HFF-Myc (cell line): ENCODE results near the gene RNASE2.
A peak's percentile ranks its signal among the peaks of the same experiment; 100 is the strongest.
"Not testable (repeated sequence)": the region's sequence is repeated elsewhere in the genome, so short reads cannot be mapped to it uniquely, and the experiment has no call there.

Experiments
- DNase-seq: peaks from one replicate; pipeline ENCODE4 v3.0.0-alpha.2; 2011; ENCODE audit warnings: low read depth; ENCODE audit errors: extremely low read depth
- H3K4me3 ChIP-seq: replicated peaks from 2 replicates; pipeline ENCODE4 v1.5.1; 2011; ENCODE audit warnings: low read depth, mild to moderate bottlenecking, control low read depth, low read length
- TF ChIP-seq, protein P1 (sequence below): IDR thresholded peaks from 2 replicates; pipeline ENCODE4 v1.5.1; 2012; ENCODE audit warnings: mild to moderate bottlenecking, low read depth, low read length, control low read depth; ENCODE audit errors: missing control alignments

Gene RNASE2

GRCh38 chr14:20954736-20955537, at the start of gene RNASE2:
RNASE2 (plus strand) TSS chr14:20955487; CDS start chr14:20955772, 285 bp downstream.
- H3K4me3 ChIP-seq, DNase-seq: not testable (repeated sequence)

GRCh38 chr14:20905676-20906075, 49.6 kb upstream of the RNASE2 start:
- DNase-seq: no peak
- TF ChIP-seq, protein P1, sequence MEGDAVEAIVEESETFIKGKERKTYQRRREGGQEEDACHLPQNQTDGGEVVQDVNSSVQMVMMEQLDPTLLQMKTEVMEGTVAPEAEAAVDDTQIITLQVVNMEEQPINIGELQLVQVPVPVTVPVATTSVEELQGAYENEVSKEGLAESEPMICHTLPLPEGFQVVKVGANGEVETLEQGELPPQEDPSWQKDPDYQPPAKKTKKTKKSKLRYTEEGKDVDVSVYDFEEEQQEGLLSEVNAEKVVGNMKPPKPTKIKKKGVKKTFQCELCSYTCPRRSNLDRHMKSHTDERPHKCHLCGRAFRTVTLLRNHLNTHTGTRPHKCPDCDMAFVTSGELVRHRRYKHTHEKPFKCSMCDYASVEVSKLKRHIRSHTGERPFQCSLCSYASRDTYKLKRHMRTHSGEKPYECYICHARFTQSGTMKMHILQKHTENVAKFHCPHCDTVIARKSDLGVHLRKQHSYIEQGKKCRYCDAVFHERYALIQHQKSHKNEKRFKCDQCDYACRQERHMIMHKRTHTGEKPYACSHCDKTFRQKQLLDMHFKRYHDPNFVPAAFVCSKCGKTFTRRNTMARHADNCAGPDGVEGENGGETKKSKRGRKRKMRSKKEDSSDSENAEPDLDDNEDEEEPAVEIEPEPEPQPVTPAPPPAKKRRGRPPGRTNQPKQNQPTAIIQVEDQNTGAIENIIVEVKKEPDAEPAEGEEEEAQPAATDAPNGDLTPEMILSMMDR: no peak
- H3K4me3 ChIP-seq: no peak overlapping the region

DNA sequence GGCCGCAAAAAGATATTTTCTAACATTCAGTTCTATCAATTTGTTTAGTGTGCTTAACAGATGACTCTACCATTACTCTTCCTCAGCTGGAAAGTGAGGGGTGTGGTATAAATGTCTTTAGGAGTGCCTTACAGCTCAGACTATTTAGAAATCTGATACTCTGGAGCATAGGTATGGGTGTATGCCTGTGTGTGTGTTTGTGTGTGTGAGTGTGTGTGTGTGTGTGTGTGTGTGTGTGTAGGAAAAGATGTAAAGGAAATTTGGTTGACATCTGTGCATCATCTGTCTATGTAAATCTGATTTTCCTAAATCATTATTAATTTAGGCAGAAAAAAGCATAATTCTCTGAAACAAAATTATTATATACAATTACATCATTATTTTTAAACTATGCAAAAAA, 48.1 kb upstream of the RNASE2 start:
- TF ChIP-seq, protein P1: no peak
- no peak for DNase-seq
- no peak overlapping the region for H3K4me3 ChIP-seq

GRCh38 chr14:20910822-20911221, 44.5 kb upstream of the RNASE2 start:
- H3K4me3 ChIP-seq, DNase-seq: not testable (repeated sequence)

DNA sequence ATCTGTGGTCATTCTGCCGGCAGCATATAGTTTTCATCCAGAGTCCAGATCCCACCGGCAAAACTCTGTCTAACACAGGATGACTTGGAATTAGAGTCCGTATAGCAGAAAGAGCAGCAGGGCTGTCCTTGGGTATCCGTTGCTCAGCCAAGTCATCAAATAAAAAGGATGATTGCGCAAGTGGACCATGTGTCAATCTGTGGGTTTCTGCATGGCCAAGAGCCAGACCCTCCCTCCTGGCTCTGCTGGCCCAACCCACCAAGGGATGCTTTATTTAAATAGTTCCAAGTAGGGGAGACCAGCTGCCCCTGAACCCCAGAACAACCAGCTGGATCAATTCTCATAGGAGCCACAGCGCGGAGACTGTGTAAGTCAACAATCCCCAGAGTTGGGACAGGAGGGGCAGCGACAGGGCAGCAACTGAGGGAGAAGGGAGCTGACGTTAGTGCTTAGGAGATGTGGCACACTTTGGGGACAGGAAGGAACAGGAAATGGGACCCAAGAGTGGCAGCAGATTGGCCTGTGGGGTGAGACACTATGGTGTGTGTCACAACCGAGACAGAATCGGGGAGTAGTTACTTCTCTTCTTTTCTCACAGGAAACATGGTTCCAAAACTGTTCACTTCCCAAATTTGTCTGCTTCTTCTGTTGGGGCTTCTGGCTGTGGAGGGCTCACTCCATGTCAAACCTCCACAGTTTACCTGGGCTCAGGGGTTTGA, 36.1 kb upstream of the RNASE2 start:
- not testable (repeated sequence) for DNase-seq, H3K4me3 ChIP-seq

- not testable (repeated sequence) for H3K4me3 ChIP-seq, DNase-seq
These were observed 31.5 kb upstream of the RNASE2 start for GRCh38 chr14:20923766-20924297.

- no peak overlapping the region for H3K4me3 ChIP-seq
- TF ChIP-seq, protein P1: peak; percentile 85
- DNase-seq: no peak
These were observed 21.0 kb upstream of the RNASE2 start for GRCh38 chr14:20934148-20934762.

DNA sequence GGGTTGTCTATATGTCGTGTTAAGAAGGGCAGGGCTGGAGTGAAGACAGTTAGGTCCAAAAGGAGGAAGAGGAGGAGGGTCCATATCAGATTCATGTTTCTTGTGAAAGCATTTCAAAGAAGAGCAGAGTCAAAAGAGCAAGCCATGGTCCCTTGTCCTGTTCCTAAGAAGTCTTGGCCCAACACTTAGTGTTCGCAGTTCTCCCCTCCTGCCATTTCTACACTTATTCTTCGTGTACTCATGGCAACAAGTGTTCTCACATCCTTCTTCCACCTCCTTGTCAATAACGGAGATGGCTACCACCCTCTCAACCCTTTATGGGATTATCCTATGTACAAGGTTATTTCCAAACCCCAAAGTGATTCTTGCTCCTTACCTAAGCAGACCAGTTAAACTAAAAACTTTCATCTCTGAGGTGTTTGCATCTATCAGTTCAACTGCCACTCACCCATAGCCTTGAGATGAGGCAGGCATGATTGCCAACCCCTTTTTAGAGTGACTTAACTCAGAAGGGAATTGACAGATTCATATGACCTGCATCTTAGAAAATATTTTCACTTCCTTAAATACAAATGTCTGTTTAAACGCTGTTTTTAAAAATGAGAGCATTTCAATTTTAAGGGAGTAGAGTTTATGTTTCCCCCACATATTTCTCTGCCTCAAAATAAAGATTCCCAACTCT, 19.8 kb upstream of the RNASE2 start:
- TF ChIP-seq, protein P1: no peak
- no peak overlapping the region for H3K4me3 ChIP-seq
- no peak for DNase-seq

DNA sequence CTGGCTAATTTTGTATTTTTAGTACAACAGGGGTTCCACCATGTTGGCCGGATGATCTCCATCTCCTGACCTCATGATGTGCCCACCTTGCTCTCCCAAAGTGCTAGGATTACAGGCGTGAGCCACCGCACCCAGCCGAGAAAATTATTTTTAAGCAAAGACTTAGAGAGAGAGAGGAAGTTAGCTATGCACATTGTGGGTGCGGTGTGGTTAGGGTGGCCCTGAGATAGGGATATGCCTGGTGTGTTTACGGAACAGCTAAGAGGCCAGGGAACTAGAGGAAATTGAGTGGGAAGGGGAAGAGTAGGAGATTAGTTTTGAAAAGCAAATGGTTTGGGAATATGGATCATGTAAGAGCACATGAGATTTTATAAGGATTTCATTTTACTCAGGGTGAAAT, 10.1 kb upstream of the RNASE2 start:
- H3K4me3 ChIP-seq, DNase-seq: not testable (repeated sequence)

- not testable (repeated sequence) for DNase-seq, H3K4me3 ChIP-seq
These were observed 8.6 kb upstream of the RNASE2 start for GRCh38 chr14:20946707-20947106.

DNA sequence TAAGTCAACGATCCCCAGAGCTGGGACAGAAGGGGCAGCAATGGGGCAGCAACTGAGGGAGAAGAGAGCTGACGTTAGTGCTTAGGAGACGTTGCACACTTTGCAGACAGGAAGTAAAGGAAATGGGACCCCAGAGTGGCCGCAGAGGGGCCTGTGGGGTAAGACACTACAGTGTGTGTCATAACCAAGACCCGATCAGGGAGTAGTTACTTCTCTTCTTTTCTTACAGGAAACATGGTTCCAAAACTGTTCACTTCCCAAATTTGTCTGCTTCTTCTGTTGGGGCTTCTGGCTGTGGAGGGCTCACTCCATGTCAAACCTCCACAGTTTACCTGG, 219 bp downstream of the RNASE2 start:
- H3K4me3 ChIP-seq, DNase-seq: not testable (repeated sequence)
